AG10803 (cell line): Measurements from ENCODE around the gene PRDM9.
"Not testable (repeated sequence)": the region's sequence is repeated elsewhere in the genome, so short reads cannot be mapped to it uniquely, and the experiment has no call there.

Experiments used
- DNase-seq: peaks from one replicate; pipeline ENCODE4 v3.0.0; 2010; ENCODE audit warnings: low read depth
- H3K4me3 ChIP-seq: 2 replicates; pipeline ENCODE4 v1.5.1; 2011; ENCODE audit warnings: mild to moderate bottlenecking, low read length, control low read depth
- TF ChIP-seq, protein P1 (sequence below): conservative IDR thresholded peaks from 2 replicates; pipeline ENCODE4 v1.5.1; 2011; ENCODE audit warnings: mild to moderate bottlenecking, low read length, control low read depth, inconsistent platforms

The PRDM9 gene

DNA sequence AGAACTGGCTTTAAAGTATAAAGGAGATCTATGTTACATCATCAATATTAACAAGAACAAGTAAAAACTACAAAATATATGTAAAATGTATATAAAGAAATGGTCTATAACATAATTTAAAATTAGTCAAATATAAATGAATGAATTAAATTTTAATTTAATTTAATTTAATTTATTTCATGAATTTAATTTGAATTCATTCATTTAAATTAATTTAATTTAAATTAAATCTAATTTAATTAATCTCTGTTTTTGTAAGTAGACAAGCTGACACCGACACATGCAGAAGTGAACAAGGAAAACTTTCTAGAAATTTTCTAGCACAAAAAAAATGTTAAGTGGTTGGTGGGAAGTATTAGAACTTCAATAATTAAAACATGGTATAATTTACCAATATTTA is 10.8 kb upstream of the PRDM9 start:
- DNase-seq: no peak
- TF ChIP-seq, protein P1, sequence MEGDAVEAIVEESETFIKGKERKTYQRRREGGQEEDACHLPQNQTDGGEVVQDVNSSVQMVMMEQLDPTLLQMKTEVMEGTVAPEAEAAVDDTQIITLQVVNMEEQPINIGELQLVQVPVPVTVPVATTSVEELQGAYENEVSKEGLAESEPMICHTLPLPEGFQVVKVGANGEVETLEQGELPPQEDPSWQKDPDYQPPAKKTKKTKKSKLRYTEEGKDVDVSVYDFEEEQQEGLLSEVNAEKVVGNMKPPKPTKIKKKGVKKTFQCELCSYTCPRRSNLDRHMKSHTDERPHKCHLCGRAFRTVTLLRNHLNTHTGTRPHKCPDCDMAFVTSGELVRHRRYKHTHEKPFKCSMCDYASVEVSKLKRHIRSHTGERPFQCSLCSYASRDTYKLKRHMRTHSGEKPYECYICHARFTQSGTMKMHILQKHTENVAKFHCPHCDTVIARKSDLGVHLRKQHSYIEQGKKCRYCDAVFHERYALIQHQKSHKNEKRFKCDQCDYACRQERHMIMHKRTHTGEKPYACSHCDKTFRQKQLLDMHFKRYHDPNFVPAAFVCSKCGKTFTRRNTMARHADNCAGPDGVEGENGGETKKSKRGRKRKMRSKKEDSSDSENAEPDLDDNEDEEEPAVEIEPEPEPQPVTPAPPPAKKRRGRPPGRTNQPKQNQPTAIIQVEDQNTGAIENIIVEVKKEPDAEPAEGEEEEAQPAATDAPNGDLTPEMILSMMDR: no peak
- H3K4me3 ChIP-seq: no peak overlapping the region

DNA sequence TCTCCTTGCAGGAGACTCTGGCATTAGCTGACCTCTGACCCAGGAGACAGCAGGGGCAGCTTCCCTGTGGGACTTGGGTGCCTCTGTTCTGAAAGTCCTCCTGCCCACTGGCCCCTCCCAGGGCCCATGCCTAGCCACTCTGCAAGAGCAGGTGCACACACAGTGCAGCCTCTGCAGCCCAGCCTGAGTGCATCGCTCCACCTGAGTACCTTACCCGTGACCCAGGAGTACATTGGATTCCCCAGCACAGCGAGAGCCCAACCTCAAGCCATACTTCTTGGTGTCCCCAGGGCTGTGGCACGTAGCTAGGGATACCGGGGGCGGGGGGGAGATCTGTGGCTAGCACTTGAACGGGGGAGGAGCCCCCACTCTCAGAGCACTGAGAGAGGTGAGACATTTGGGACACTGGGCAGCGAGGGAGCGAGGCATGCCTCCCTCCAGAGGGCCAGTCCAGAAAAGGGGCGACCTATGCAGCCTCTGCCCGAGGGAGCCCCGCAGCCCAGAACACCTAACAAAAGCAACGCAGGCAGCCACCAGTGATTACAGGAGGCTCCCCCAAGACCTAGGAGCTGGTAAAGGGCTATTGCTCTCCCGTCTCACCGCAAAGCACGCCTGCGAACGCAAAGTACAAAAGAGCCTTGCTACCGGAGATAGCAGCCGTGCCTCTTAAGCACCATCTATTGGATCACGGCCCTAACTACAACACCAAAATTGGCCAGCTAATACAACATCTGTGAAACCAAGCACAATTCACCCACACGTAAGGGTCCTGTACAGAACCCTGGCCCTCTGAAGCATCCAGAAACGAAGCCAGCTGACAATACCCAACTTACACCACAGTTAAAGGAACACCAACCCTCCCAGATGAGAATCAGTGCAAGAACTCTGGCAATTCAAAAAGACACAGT is 826 bp upstream of the PRDM9 start:
- no peak overlapping the region for H3K4me3 ChIP-seq
- TF ChIP-seq, protein P1: no peak
- no peak for DNase-seq

DNA sequence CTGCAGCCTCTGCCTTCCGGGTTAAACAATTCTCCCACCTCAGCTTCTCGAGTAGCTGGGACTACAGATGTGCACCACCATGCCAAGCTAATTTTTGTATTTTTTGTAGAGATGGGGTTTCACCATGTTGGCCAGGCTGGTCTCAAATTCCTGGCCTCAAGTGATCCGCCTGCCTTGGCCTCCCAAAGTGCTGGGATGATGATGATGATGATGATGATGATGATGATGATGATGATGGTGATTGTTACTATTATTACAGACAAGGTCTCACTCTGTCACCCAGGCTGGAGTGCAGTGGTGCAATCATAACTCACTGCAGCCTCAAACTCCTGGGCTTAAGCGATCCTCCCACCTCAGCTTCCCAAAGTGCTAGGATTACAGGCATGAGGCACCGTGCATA is 3.0 kb downstream of the PRDM9 start:
- not testable (repeated sequence) for DNase-seq, H3K4me3 ChIP-seq

DNA sequence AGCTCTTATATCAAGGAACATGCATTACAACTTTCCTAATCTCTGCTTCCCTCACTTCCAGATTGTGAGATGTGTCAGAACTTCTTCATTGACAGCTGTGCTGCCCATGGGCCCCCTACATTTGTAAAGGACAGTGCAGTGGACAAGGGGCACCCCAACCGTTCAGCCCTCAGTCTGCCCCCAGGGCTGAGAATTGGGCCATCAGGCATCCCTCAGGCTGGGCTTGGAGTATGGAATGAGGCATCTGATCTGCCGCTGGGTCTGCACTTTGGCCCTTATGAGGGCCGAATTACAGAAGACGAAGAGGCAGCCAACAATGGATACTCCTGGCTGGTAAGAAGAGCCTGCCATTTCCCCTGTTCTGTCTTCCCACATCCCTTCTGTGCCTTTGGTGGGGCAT is 15.1 kb downstream of the PRDM9 start:
- no peak for DNase-seq
- TF ChIP-seq, protein P1: no peak
- no peak overlapping the region for H3K4me3 ChIP-seq

DNA sequence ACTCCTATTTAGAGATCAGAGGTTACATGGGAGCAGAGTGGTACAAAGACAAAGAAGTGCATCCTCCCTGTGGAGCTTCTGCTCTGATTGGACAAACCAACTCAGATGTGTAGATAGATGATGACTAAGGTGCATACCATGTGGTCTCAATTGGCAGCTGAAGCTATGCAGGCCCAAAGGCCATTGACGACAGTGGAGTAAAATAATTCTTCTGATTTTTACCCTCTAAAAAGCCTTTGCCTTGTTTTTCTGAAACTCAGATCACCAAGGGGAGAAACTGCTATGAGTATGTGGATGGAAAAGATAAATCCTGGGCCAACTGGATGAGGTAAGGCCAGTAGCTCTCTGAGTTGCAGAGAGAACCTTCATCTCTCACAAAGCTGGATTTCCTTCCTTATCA is 15.6 kb downstream of the PRDM9 start:
- TF ChIP-seq, protein P1: no peak

DNA sequence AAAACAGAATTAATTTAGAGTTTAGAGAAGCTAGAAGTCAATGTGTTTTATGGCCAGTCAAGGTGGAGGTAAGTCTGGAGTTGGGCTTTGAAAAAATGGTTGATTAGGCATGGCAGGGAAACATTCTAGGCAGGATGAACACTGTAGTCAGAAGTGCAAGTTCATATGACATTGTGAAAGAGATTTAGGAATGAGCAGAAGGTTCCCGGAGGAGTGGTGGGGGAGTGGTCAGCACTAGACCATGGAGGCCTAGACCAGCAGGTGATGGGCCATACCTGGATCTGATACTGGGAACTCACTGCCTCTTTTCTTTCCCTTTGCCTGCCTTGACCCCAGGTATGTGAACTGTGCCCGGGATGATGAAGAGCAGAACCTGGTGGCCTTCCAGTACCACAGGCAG is 16.6 kb downstream of the PRDM9 start:
- DNase-seq: no peak
- TF ChIP-seq, protein P1: no peak

More for the DNA sequence above, 15.6 kb downstream of the PRDM9 start:
- H3K4me3 ChIP-seq: no peak overlapping the region
- no peak for DNase-seq

DNA sequence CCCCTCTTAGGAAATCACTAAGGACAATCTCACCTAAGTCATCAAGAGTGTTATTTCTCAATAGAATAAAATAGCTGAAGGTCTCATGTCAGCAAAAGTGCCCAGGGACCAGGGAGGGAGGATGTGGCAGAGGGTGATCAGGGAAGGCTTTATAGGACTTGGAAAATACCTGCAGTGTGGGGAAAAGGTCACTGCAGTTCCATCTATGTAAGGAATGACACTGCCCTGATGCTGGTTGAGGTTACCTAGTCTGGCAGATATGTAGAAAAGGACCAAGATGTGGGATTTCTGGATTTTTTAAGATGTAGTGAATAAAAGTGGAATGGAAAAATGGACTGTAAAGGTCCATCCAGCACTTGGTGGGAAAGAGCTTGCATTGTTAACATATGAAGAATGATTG is 18.3 kb downstream of the PRDM9 start:
- H3K4me3 ChIP-seq: no peak overlapping the region
- TF ChIP-seq, protein P1: no peak
- no peak for DNase-seq

More for the DNA sequence above, 16.6 kb downstream of the PRDM9 start:
- no peak overlapping the region for H3K4me3 ChIP-seq

DNA sequence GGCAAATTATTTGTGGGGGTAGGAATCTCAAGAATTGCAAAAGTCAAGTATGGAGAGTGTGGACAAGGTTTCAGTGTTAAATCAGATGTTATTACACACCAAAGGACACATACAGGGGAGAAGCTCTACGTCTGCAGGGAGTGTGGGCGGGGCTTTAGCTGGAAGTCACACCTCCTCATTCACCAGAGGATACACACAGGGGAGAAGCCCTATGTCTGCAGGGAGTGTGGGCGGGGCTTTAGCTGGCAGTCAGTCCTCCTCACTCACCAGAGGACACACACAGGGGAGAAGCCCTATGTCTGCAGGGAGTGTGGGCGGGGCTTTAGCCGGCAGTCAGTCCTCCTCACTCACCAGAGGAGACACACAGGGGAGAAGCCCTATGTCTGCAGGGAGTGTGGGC is 19.2 kb downstream of the PRDM9 start:
- not testable (repeated sequence) for H3K4me3 ChIP-seq, DNase-seq

DNA sequence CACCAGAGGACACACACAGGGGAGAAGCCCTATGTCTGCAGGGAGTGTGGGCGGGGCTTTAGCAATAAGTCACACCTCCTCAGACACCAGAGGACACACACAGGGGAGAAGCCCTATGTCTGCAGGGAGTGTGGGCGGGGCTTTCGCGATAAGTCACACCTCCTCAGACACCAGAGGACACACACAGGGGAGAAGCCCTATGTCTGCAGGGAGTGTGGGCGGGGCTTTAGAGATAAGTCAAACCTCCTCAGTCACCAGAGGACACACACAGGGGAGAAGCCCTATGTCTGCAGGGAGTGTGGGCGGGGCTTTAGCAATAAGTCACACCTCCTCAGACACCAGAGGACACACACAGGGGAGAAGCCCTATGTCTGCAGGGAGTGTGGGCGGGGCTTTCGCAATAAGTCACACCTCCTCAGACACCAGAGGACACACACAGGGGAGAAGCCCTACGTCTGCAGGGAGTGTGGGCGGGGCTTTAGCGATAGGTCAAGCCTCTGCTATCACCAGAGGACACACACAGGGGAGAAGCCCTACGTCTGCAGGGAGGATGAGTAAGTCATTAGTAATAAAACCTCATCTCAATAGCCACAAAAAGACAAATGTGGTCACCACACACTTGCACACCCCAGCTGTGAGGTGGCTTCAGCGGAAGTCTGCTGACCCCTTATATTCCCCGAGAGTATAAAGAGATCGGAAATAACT is 20.0 kb downstream of the PRDM9 start:
- not testable (repeated sequence) for H3K4me3 ChIP-seq, DNase-seq
